DOHH2 (cell line): ENCODE measurements around the gene BLOC1S4.

Experiments used
- CTCF ChIP-seq: fragments of 200-600 bp; sonication (generic); IDR thresholded peaks from one replicate; pipeline ENCODE4 v1.5.1; 2014; ENCODE audit warnings: antibody characterized with exemption, mild to moderate bottlenecking, low read depth, low read length; ENCODE audit not compliant: poor library complexity, severe bottlenecking
- EZH2phosphoT487 ChIP-seq: fragments of 200-600 bp; sonication (generic); IDR thresholded peaks from 2 replicates; pipeline ENCODE4 v1.6.1; 2017; ENCODE audit warnings: borderline replicate concordance, mild to moderate bottlenecking, antibody characterized with exemption, low read length, moderate library complexity, mixed read lengths

- TF ChIP-seq CTCF: no peak
- no peak for TF ChIP-seq EZH2phosphoT487
Observed at GRCh38 chr4:6719611-6720179, 3.7 kb downstream of the BLOC1S4 start.
